Measurements from ENCODE around the gene KRTAP17-1.
A peak's percentile ranks its signal among the peaks of the same experiment; 100 is the strongest.
"Not testable (repeated sequence)": the region's sequence is repeated elsewhere in the genome, so short reads cannot be mapped to it uniquely, and the experiment has no call there.

Gene KRTAP17-1
- 0 reads per million in 2 donors for total RNA-seq

GRCh38 chr17:41315204-41315794, at the start of gene KRTAP17-1:
TSS of gene KRTAP17-1 (minus strand) at chr17:41315710. CDS start at chr17:41315650, 60 bp downstream.
- no peak for DNase-seq

GRCh38 chr17:41363881-41364280, 48.4 kb upstream of the KRTAP17-1 start:
- no peak for DNase-seq

- DNase-seq, result no peak
These were observed 44.9 kb upstream of the KRTAP17-1 start for GRCh38 chr17:41360296-41360995.

- no peak for DNase-seq
These were observed 39.0 kb upstream of the KRTAP17-1 start for GRCh38 chr17:41354536-41354935.

GRCh38 chr17:41352597-41353366, 37.3 kb upstream of the KRTAP17-1 start:
- no peak for DNase-seq

- no peak for DNase-seq
These were observed 35.7 kb upstream of the KRTAP17-1 start for GRCh38 chr17:41351177-41351576.

- not testable (repeated sequence) for DNase-seq
These were observed 34.9 kb upstream of the KRTAP17-1 start, which contains the start of gene KRT33A for GRCh38 chr17:41350381-41350878. TSS of gene KRT33A (minus strand) at chr17:41350828. CDS start at chr17:41350767, 61 bp downstream.

GRCh38 chr17:41347869-41348760, 32.6 kb upstream of the KRTAP17-1 start:
- no peak for DNase-seq

GRCh38 chr17:41346421-41346820, 30.9 kb upstream of the KRTAP17-1 start:
- not testable (repeated sequence) for DNase-seq

GRCh38 chr17:41345992-41346391, 30.5 kb upstream of the KRTAP17-1 start:
- DNase-seq, result no peak

GRCh38 chr17:41343029-41343428, 27.5 kb upstream of the KRTAP17-1 start:
- no peak for DNase-seq

- peak; percentile 41 for DNase-seq
These were observed 25.7 kb upstream of the KRTAP17-1 start for GRCh38 chr17:41340934-41341861.

- DNase-seq, result no peak
These were observed 25.0 kb upstream of the KRTAP17-1 start for GRCh38 chr17:41340494-41340893.

- no peak for DNase-seq
These were observed 24.2 kb upstream of the KRTAP17-1 start for GRCh38 chr17:41339571-41340172.

GRCh38 chr17:41338961-41339485, 23.5 kb upstream of the KRTAP17-1 start:
- DNase-seq, result peak; percentile 36

- DNase-seq, result no peak
These were observed 20.2 kb upstream of the KRTAP17-1 start for GRCh38 chr17:41335747-41336146.

GRCh38 chr17:41334385-41335305, 19.1 kb upstream of the KRTAP17-1 start:
- DNase-seq, result no peak

GRCh38 chr17:41333836-41334235, 18.3 kb upstream of the KRTAP17-1 start:
- no peak for DNase-seq

- DNase-seq, result no peak
These were observed 17.6 kb upstream of the KRTAP17-1 start for GRCh38 chr17:41333098-41333497.

All from T-helper 9 cell (primary cell).